GM20000 (cell line): Measurements from ENCODE around the gene DNAH11.

ENCODE experiments used
- DNase-seq: peaks from one replicate; pipeline ENCODE4 v3.0.0; 2012; ENCODE audit warnings: low spot score
- CTCF ChIP-seq: IDR thresholded peaks from 2 replicates; pipeline ENCODE4 v1.5.1; 2012; ENCODE audit warnings: mild to moderate bottlenecking, control low read depth; ENCODE audit errors: extremely low read depth, missing control alignments

The DNAH11 gene

GRCh38 chr7:21908746-21909145, 365.9 kb downstream of the DNAH11 start:
- no peak for DNase-seq
- no peak for TF ChIP-seq CTCF

GRCh38 chr7:21910253-21910652, 367.4 kb downstream of the DNAH11 start:
- TF ChIP-seq CTCF: no peak

GRCh38 chr7:21911341-21911875, 368.6 kb downstream of the DNAH11 start:
- TF ChIP-seq CTCF: no peak
- no peak for DNase-seq

More at GRCh38 chr7:21910253-21910652, 367.4 kb downstream of the DNAH11 start:
- no peak for DNase-seq

- DNase-seq: no peak
- no peak for TF ChIP-seq CTCF
These were observed 369.5 kb downstream of the DNAH11 start for GRCh38 chr7:21912305-21912704.

- no peak for DNase-seq
- TF ChIP-seq CTCF: no peak
These were observed 370.3 kb downstream of the DNAH11 start for GRCh38 chr7:21912931-21913780.

- no peak for TF ChIP-seq CTCF
- no peak for DNase-seq
These were observed 371.8 kb downstream of the DNAH11 start for GRCh38 chr7:21914671-21915070.

- TF ChIP-seq CTCF: no peak
- DNase-seq: no peak
These were observed 372.3 kb downstream of the DNAH11 start for GRCh38 chr7:21915140-21915539.
